HCT116 (cell line): ENCODE measurements around the gene MED16.

Source experiments
- CTCF ChIP-seq, 3 experiments: fragments of 200-600 bp in 1 of 3; sonication (generic) in 1 of 3; IDR thresholded peaks in 2 of 3; conservative IDR thresholded peaks in 1 of 3; 2 replicates each; pipeline ENCODE4 v1.5.1; 2012 to 2017; ENCODE audit warnings: low read depth in 2 of 3, low read length in 2 of 3, antibody characterized with exemption in 1 of 3, borderline replicate concordance in 1 of 3, control low read depth in 1 of 3, mild to moderate bottlenecking in 1 of 3, mixed read lengths in 1 of 3, mixed run types in 1 of 3, moderate library complexity in 1 of 3; ENCODE audit not compliant: insufficient read depth in 1 of 3
- EZH2 ChIP-seq: fragments of 200-600 bp; sonication (generic); IDR thresholded peaks from 2 replicates; pipeline ENCODE4 v1.6.1; 2017; ENCODE audit warnings: antibody characterized with exemption, mixed run types
- EZH2phosphoT487 ChIP-seq: fragments of 200-600 bp; IDR thresholded peaks from 2 replicates; pipeline ENCODE4 v1.6.1; 2018; ENCODE audit warnings: antibody characterized with exemption, borderline replicate concordance
- MAX ChIP-seq: IDR thresholded peaks from 2 replicates; pipeline ENCODE4 v1.6.1; 2012
- POLR2A ChIP-seq: IDR thresholded peaks from 2 replicates; pipeline ENCODE4 v1.7.0; 2011; ENCODE audit warnings: borderline replicate concordance; ENCODE audit not compliant: insufficient read depth, insufficient read length; ENCODE audit errors: extremely low read depth
- POLR2AphosphoS5 ChIP-seq: IDR thresholded peaks from 2 replicates; pipeline ENCODE4 v1.6.1; 2011; ENCODE audit warnings: mild to moderate bottlenecking, low read depth, low read length, moderate library complexity
- RAD21 ChIP-seq: IDR thresholded peaks from 2 replicates; pipeline ENCODE4 v1.6.1; 2012; ENCODE audit warnings: low read depth, mild to moderate bottlenecking
- REST ChIP-seq: IDR thresholded peaks from 2 replicates; pipeline ENCODE4 v1.6.1; 2012; ENCODE audit warnings: low read depth
- SIN3A ChIP-seq: IDR thresholded peaks from 2 replicates; pipeline ENCODE4 v1.6.1; 2012; ENCODE audit warnings: low read depth
- ZFX ChIP-seq: fragments of 450-650 bp; IDR thresholded peaks from 2 replicates; pipeline ENCODE4 v1.6.1; 2017
- ZNF274 ChIP-seq: fragments of 200-500 bp; sonication (Bioruptor generic); IDR thresholded peaks from 2 replicates; pipeline ENCODE4 v1.6.1; 2014; ENCODE audit warnings: mild to moderate bottlenecking, low read depth, low read length, inconsistent platforms
- TF ChIP-seq, protein P1 (sequence below): IDR thresholded peaks from 2 replicates; pipeline ENCODE4 v1.6.1; 2012

- no peak for TF ChIP-seq POLR2A
- no peak for TF ChIP-seq CTCF (IDR thresholded peaks at IDR 0.05 in 2 of 3, conservative IDR thresholded peaks at IDR 0.05 in 1 of 3; ENCODE audit: borderline replicate concordance in 1 of 3, insufficient read depth in 1 of 3, low read depth in 2 of 3, low read length in 2 of 3)
- TF ChIP-seq RAD21: no peak
- no peak for TF ChIP-seq POLR2AphosphoS5
- no peak for TF ChIP-seq ZNF274
- TF ChIP-seq SIN3A: no peak
- no peak for TF ChIP-seq MAX
- no peak for TF ChIP-seq EZH2
- TF ChIP-seq ZFX: no peak
- TF ChIP-seq REST: no peak
- TF ChIP-seq, protein P1, sequence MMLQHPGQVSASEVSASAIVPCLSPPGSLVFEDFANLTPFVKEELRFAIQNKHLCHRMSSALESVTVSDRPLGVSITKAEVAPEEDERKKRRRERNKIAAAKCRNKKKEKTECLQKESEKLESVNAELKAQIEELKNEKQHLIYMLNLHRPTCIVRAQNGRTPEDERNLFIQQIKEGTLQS: no peak
- no peak for TF ChIP-seq EZH2phosphoT487
These were observed 16.1 kb downstream of the MED16 start for GRCh38 chr19:876780-877314.
